GM21423 (cell line): ENCODE results near the gene JAZF1.
A peak's percentile ranks its signal among the peaks of the same experiment; 100 is the strongest.

ENCODE experiments used
- ATAC-seq: cut with Tn5 transposase; IDR thresholded peaks from one replicate; pipeline ENCODE4 v1.9.1; 2021; ENCODE audit warnings: mild to moderate bottlenecking, moderate library complexity; ENCODE audit not compliant: unreplicated experiment

The JAZF1 gene

GRCh38 chr7:28192786-28193585, 12.4 kb upstream of the JAZF1 start:
- no peak for ATAC-seq

- no peak for ATAC-seq
Observed at GRCh38 chr7:28191751-28192150, 11.2 kb upstream of the JAZF1 start.

GRCh38 chr7:28191184-28191583, 10.6 kb upstream of the JAZF1 start:
- ATAC-seq, result no peak

GRCh38 chr7:28190077-28190710, 9.6 kb upstream of the JAZF1 start:
- ATAC-seq, result no peak

- ATAC-seq, result no peak
Observed at GRCh38 chr7:28187012-28187411, 6.4 kb upstream of the JAZF1 start.

GRCh38 chr7:28183627-28184026, 3.0 kb upstream of the JAZF1 start:
- no peak for ATAC-seq

- no peak for ATAC-seq
Observed at GRCh38 chr7:28182071-28182471, 1.5 kb upstream of the JAZF1 start.

- ATAC-seq, result no peak
Observed at GRCh38 chr7:28181416-28181815, 821 bp upstream of the JAZF1 start.

GRCh38 chr7:28180031-28180363, 598 bp downstream of the JAZF1 start:
- no peak for ATAC-seq

GRCh38 chr7:28179120-28180030, 1.2 kb downstream of the JAZF1 start:
- peak; percentile 72 for ATAC-seq

GRCh38 chr7:28178599-28178998, 2.0 kb downstream of the JAZF1 start:
- no peak for ATAC-seq

- ATAC-seq, result no peak
Observed at GRCh38 chr7:28177836-28178235, 2.8 kb downstream of the JAZF1 start.

- no peak for ATAC-seq
Observed at GRCh38 chr7:28176645-28177044, 4.0 kb downstream of the JAZF1 start.

GRCh38 chr7:28176174-28176573, 4.4 kb downstream of the JAZF1 start:
- no peak for ATAC-seq

- ATAC-seq, result no peak
Observed at GRCh38 chr7:28174901-28175661, 5.5 kb downstream of the JAZF1 start.

GRCh38 chr7:28174442-28174841, 6.2 kb downstream of the JAZF1 start:
- no peak for ATAC-seq

GRCh38 chr7:28173531-28173930, 7.1 kb downstream of the JAZF1 start:
- ATAC-seq, result no peak

GRCh38 chr7:28172958-28173357, 7.6 kb downstream of the JAZF1 start:
- ATAC-seq, result no peak

- no peak for ATAC-seq
Observed at GRCh38 chr7:28170701-28171100, 9.9 kb downstream of the JAZF1 start.

GRCh38 chr7:28169230-28169629, 11.4 kb downstream of the JAZF1 start:
- ATAC-seq, result no peak
